HepG2 (cell line): ENCODE data around the gene WNK2.
"Not testable (repeated sequence)": the region's sequence is repeated elsewhere in the genome, so short reads cannot be mapped to it uniquely, and the experiment has no call there.

ENCODE experiments used
- CTCF ChIP-seq: sonication (generic); formaldehyde crosslinking; IDR thresholded peaks from 2 replicates; pipeline ENCODE4 v1.5.0; 2020; ENCODE audit warnings: mild to moderate bottlenecking, missing genetic modification reagents, moderate library complexity
- EHMT2 ChIP-seq: fragments of 200-600 bp; sonication (generic); IDR thresholded peaks from 2 replicates; pipeline ENCODE4 v1.7.0; 2017; ENCODE audit warnings: antibody characterized with exemption, low read depth, low read length, borderline replicate concordance
- FOXA1 ChIP-seq, 2 experiments: fragments of 450-650 bp in 1 of 2; sonication (generic) in 1 of 2; formaldehyde crosslinking in 1 of 2; IDR thresholded peaks; 2 replicates each; pipeline versions ENCODE4 v1.4.0 to v1.6.1; 2016 to 2020; ENCODE audit warnings: missing genetic modification reagents in 1 of 2
- JUN ChIP-seq: sonication (generic); formaldehyde crosslinking; IDR thresholded peaks from 2 replicates; pipeline ENCODE4 v1.4.0; 2020; ENCODE audit warnings: mild to moderate bottlenecking, missing genetic modification reagents
- PHF8 ChIP-seq: sonication (generic); formaldehyde crosslinking; IDR thresholded peaks from 2 replicates; pipeline ENCODE4 v1.5.0; 2020; ENCODE audit warnings: missing genetic modification reagents
- REST ChIP-seq, 2 experiments: IDR thresholded peaks; 2 replicates each; pipeline ENCODE4 v1.6.1; 2011 to 2012; ENCODE audit warnings: low read length in 2 of 2, borderline replicate concordance in 1 of 2, low read depth in 1 of 2, mild to moderate bottlenecking in 1 of 2, moderate library complexity in 1 of 2
- TBL1XR1 ChIP-seq: fragments of 150-350 bp; IDR thresholded peaks from 2 replicates; pipeline ENCODE4 v1.6.1; 2014; ENCODE audit warnings: borderline replicate concordance, low read length; ENCODE audit not compliant: partially characterized antibody
- TEAD3 ChIP-seq: optimal IDR thresholded peaks from 2 replicates; pipeline ENCODE3; 2016; ENCODE audit warnings: borderline replicate concordance
- THAP9 ChIP-seq: sonication (generic); formaldehyde crosslinking; IDR thresholded peaks from 2 replicates; pipeline ENCODE4; 2020; ENCODE audit warnings: missing genetic modification reagents, mild to moderate bottlenecking, borderline replicate concordance
- USF2 ChIP-seq, 2 experiments: sonication (generic) in 1 of 2; formaldehyde crosslinking in 1 of 2; IDR thresholded peaks; 2 replicates each; pipeline versions ENCODE4 v1.5.1 to v1.6.1; 2011 to 2020; ENCODE audit warnings: borderline replicate concordance in 1 of 2, low read depth in 1 of 2, low read length in 1 of 2, mild to moderate bottlenecking in 1 of 2, missing genetic modification reagents in 1 of 2, moderate library complexity in 1 of 2
- ZNF546 ChIP-seq: sonication (generic); formaldehyde crosslinking; conservative IDR thresholded peaks from 2 replicates; pipeline ENCODE4 v1.8.1; 2023; ENCODE audit warnings: mild to moderate bottlenecking, missing genetic modification reagents

- not testable (repeated sequence) for TF ChIP-seq CTCF (CRISPR knock-in tag); FOXA1 (IDR thresholded peaks at IDR 0.05); FOXA1 (CRISPR knock-in tag; IDR thresholded peaks at IDR 0.05); USF2 (IDR thresholded peaks at IDR 0.05; ENCODE audit: low read depth, low read length); USF2 (CRISPR knock-in tag; IDR thresholded peaks at IDR 0.05; ENCODE audit: borderline replicate concordance); PHF8 (CRISPR knock-in tag); THAP9 (CRISPR knock-in tag); TEAD3 (CRISPR knock-in tag); ZNF546 (CRISPR knock-in tag); REST (IDR thresholded peaks at IDR 0.05; ENCODE audit: borderline replicate concordance in 1 of 2, low read depth in 1 of 2, low read length in 2 of 2); EHMT2; TBL1XR1; JUN
These were observed 67.4 kb downstream of the WNK2 start for GRCh38 chr9:93251309-93251708.
